ENCODE data around the gene PRG3. TPM values are rescaled to one million over a fixed set of nuclear protein-coding genes. Genes with fewer than 3 reads are reported as not detected.

PRG3 gene
- total and polyA plus RNA-seq, 2 experiments from 2014 or later, result not detected

DNA sequence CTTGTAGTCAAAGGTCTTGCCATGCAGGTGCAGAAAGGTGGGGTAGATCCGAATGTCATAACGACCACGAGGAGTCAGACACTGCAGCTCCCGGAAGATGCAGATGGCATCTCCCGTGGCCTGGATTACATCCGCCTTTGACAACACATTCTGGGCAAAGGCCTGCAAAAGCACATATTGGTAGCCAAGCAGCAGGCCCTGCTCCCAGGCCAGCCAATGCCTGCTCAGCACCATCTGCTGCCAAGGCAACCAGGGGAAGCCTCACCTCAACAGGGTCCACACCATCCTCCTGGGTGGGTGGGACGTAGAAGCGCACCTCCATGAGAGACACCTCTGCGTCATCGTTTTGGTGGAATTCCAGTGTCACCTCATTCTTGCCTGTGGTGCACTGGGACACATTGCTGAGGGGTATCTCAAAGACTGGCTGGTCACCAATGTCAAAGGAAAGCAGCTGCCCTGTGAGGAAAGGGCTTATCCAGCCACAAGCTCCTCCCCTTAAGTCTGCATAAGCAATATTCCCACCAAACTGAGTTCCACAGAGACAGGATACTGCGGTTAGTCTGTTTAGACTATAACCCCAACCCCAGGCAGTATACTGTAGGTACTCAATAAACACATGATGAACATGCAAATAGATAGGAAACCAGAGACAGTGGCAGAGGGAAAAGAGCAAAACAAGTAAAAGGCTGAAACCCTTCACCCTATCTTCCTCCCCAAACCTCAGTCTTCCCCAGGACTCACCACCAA, 48.1 kb downstream of the PRG3 start:
- Histone ChIP-seq H3K9me3 (ENCODE audit: low read depth) (no peaks in the 10 kb centered on the region), H3K4me3 (no peak overlapping the region), H3K27ac (no peak overlapping the region), H3K36me3 (peaks cover 37% of the 10 kb centered on the region), H3K4me1 (ENCODE audit: low read depth) (peaks cover 9% of the 10 kb centered on the region), H3K27me3 (no peaks in the 10 kb centered on the region)
- TF ChIP-seq CTCF (IDR thresholded peaks at IDR 0.05; ENCODE audit: low read depth, low read length), result no peak
- no peak for DNase-seq (ENCODE audit: low read depth in 1 of 2, low spot score in 1 of 2)

- no peak overlapping the region for H3K4me3 ChIP-seq
- H3K27ac ChIP-seq, result no peak overlapping the region
- TF ChIP-seq CTCF (IDR thresholded peaks at IDR 0.05; ENCODE audit: low read depth, low read length), result no peak
- H3K9me3 ChIP-seq (ENCODE audit: low read depth), result no peaks in the 10 kb centered on the region
- H3K36me3 ChIP-seq, result peaks cover 48% of the 10 kb centered on the region
- H3K4me1 ChIP-seq (ENCODE audit: low read depth), result peaks cover 7% of the 10 kb centered on the region
- H3K27me3 ChIP-seq, result no peaks in the 10 kb centered on the region
- no peak for DNase-seq (ENCODE audit: low read depth in 1 of 2, low spot score in 1 of 2)
Observed at GRCh38 chr11:57331720-57332119, 49.2 kb downstream of the PRG3 start.

DNA sequence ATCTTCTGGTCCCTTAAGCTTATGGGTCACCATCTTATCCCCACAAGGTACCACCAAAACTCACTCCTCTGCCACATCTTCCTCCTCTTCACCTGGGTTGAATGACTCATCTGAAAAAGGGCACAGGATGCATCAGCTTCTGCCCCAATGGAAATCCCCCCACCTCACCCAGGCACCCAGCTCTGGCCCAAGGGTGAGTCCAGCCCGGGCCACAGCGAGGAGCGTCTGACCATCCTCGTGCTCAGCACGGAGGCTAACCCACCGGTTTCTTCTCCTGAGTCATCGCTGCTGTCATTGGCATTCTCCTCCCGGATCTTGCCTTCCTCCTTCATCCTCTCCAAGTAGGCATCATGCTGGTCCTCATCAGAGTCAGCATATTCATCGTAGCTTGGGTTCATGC, 50.9 kb downstream of the PRG3 start:
- no peak for TF ChIP-seq CTCF (IDR thresholded peaks at IDR 0.05; ENCODE audit: low read depth, low read length)
- peaks cover 48% of the 10 kb centered on the region for H3K36me3 ChIP-seq
- peaks cover 10% of the 10 kb centered on the region for H3K4me1 ChIP-seq (ENCODE audit: low read depth)
- H3K4me3 ChIP-seq, result no peak overlapping the region
- no peaks in the 10 kb centered on the region for H3K9me3 ChIP-seq (ENCODE audit: low read depth)
- no peak for DNase-seq (ENCODE audit: low read depth in 1 of 2, low spot score in 1 of 2)
- H3K27me3 ChIP-seq, result no peaks in the 10 kb centered on the region
- no peak overlapping the region for H3K27ac ChIP-seq

GRCh38 chr11:57327721-57328120, 53.2 kb downstream of the PRG3 start:
- H3K27ac ChIP-seq, result no peak overlapping the region
- no peak for TF ChIP-seq CTCF (IDR thresholded peaks at IDR 0.05; ENCODE audit: low read depth, low read length)
- no peak for DNase-seq (ENCODE audit: low read depth in 1 of 2, low spot score in 1 of 2)
- H3K27me3 ChIP-seq, result no peaks in the 10 kb centered on the region
- peaks cover 15% of the 10 kb centered on the region for H3K4me1 ChIP-seq (ENCODE audit: low read depth)
- H3K4me3 ChIP-seq, result no peak overlapping the region
- H3K9me3 ChIP-seq (ENCODE audit: low read depth), result no peaks in the 10 kb centered on the region
- peaks cover 48% of the 10 kb centered on the region for H3K36me3 ChIP-seq

Other genes with a start within 250 kb of the PRG3 start
- gene LRRC55, start 199.2 kb downstream of the PRG3 start, total RNA-seq, result 0.11 and 0.21 TPM in 2 replicates
- 0.12 TPM in 1 of 2 replicates, not detected in the other for gene LRRC55, start 199.2 kb downstream of the PRG3 start, polyA plus RNA-seq
- gene APLNR, start 143.9 kb downstream of the PRG3 start, total RNA-seq, result 9.8 and 16.0 TPM in 2 replicates
- gene APLNR, start 143.9 kb downstream of the PRG3 start, polyA plus RNA-seq, result 7.2 and 13.6 TPM in 2 replicates
- gene TNKS1BP1, start 56.2 kb downstream of the PRG3 start, total RNA-seq, result 58.9 and 69.1 TPM in 2 replicates
- gene TNKS1BP1, start 56.2 kb downstream of the PRG3 start, polyA plus RNA-seq, result 62.1 and 67.1 TPM in 2 replicates
- gene SSRP1, start 45.3 kb downstream of the PRG3 start, total RNA-seq, result 112 and 180 TPM in 2 replicates
- gene SSRP1, start 45.3 kb downstream of the PRG3 start, polyA plus RNA-seq, result 87.0 and 112 TPM in 2 replicates
- 0.09 and 0.18 TPM in 2 replicates for gene P2RX3, start 42.8 kb downstream of the PRG3 start, total RNA-seq
- gene P2RX3, start 42.8 kb downstream of the PRG3 start, polyA plus RNA-seq, result 0.39 and 0.62 TPM in 2 replicates
- not detected in 2 replicates for gene PRG2, start 9.5 kb upstream of the PRG3 start, total RNA-seq
- not detected in 2 replicates for gene PRG2, start 9.5 kb upstream of the PRG3 start, polyA plus RNA-seq
- gene SLC43A3, start 46.0 kb upstream of the PRG3 start, total RNA-seq, result 1.7 and 1.9 TPM in 2 replicates
- 5.8 and 6.8 TPM in 2 replicates for gene SLC43A3, start 46.0 kb upstream of the PRG3 start, polyA plus RNA-seq
- gene RTN4RL2, start 79.4 kb upstream of the PRG3 start, total RNA-seq, result 0.09 and 0.11 TPM in 2 replicates
- 0.61 and 1.3 TPM in 2 replicates for gene RTN4RL2, start 79.4 kb upstream of the PRG3 start, polyA plus RNA-seq
- gene SLC43A1, start 134.6 kb upstream of the PRG3 start, total RNA-seq, result 13.3 and 24.6 TPM in 2 replicates
- gene SLC43A1, start 134.6 kb upstream of the PRG3 start, polyA plus RNA-seq, result 11.2 and 23.7 TPM in 2 replicates
- 32.6 and 45.1 TPM in 2 replicates for gene TIMM10, start 149.6 kb upstream of the PRG3 start, total RNA-seq
- 57.3 and 64.7 TPM in 2 replicates for gene TIMM10, start 149.6 kb upstream of the PRG3 start, polyA plus RNA-seq
- gene SMTNL1, start 156.4 kb upstream of the PRG3 start, total RNA-seq, result 0.11 TPM in 1 of 2 replicates, not detected in the other
- 0.47 and 0.89 TPM in 2 replicates for gene SMTNL1, start 156.4 kb upstream of the PRG3 start, polyA plus RNA-seq
- 113 and 129 TPM in 2 replicates for gene UBE2L6, start 186.5 kb upstream of the PRG3 start, total RNA-seq
- 158 and 231 TPM in 2 replicates for gene UBE2L6, start 186.5 kb upstream of the PRG3 start, polyA plus RNA-seq
- 42.8 and 51.9 TPM in 2 replicates for gene SERPING1, start 216.5 kb upstream of the PRG3 start, total RNA-seq
- 80.7 and 123 TPM in 2 replicates for gene SERPING1, start 216.5 kb upstream of the PRG3 start, polyA plus RNA-seq

Measured in cardiac muscle cell (in vitro differentiated cells and primary cell).